ENCODE results near the gene BEAN1.

- no peak for TF ChIP-seq MLX (CRISPR knock-in tag; IDR thresholded peaks at IDR 0.05)
- no peak for TF ChIP-seq CTCF (IDR thresholded peaks at IDR 0.05)
- no peak for TF ChIP-seq ELF4 (CRISPR knock-in tag; IDR thresholded peaks at IDR 0.05; ENCODE audit: low read depth)
- TF ChIP-seq, protein P1, sequence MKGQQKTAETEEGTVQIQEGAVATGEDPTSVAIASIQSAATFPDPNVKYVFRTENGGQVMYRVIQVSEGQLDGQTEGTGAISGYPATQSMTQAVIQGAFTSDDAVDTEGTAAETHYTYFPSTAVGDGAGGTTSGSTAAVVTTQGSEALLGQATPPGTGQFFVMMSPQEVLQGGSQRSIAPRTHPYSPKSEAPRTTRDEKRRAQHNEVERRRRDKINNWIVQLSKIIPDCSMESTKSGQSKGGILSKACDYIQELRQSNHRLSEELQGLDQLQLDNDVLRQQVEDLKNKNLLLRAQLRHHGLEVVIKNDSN (CRISPR knock-in tag; IDR thresholded peaks at IDR 0.05): no peak
Measured at GRCh38 chr16:66470556-66470955, 43.5 kb downstream of the BEAN1 start.

Measured in WTC11 (cell line).